Measurements from ENCODE around the gene WHRN. TPM values are rescaled to one million over a fixed set of nuclear protein-coding genes. Genes with fewer than 3 reads are reported as not detected.

WHRN gene
- total RNA-seq, 2 experiments from 2014 or later: 0.19 to 2.1 TPM

DNA sequence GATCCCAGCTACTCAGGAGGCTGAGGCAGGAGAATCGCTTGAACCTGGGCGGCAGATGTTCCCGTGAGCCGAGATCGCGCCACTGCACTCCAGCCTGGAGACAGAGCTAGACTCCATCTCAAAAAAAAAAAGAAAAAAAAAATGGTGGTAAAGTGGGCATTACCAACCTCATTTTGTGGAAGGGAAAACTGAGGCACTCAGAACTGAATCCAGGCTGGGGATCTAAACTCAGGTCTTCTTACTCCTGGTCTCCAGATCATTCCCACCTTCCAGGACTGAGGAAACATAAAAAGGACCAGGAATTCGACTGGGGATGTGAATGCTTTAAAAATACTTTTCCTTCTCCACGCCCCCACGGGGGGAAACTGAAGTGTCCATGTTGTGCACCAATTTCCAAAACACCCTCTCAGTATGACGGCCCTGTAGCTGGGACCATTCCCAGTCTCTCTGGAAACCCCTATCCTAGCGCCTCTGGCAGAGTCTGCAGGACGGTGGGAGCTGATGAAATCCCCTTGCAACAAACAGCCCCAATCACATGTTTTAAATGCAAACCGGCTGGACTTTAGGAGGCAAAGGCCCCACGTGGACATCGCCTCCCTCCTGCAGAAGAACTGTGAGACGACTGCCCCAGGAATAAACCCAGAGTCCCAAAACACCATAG, 108.6 kb downstream of the WHRN start:
- Histone ChIP-seq H2AFZ (ENCODE audit: low read length) (no peak overlapping the region), H3K27ac (ENCODE audit: low read depth, low read length, poor library complexity, severe bottlenecking) (peak overlapping the region; percentile 97), H3K4me2 (ENCODE audit: low read length) (peak overlapping the region; percentile 89), H3K9me3 (ENCODE audit: low read length) (no peaks in the 10 kb centered on the region), H3K36me3 (ENCODE audit: insufficient read depth, low read length) (peaks cover 36% of the 10 kb centered on the region; the same call in 1 of the 2 replicates), H3K4me1 (ENCODE audit: insufficient read depth, low read length, poor library complexity, severe bottlenecking) (peaks cover 69% of the 10 kb centered on the region), H3K79me2 (ENCODE audit: insufficient read depth, low read depth, low read length) (peaks cover 54% of the 10 kb centered on the region), H4K20me1 (ENCODE audit: insufficient read depth, low read length) (no peaks in the 10 kb centered on the region), H3K9me2 (ENCODE audit: insufficient read depth, low read length) (no peaks in the 10 kb centered on the region), H3K4me3 (ENCODE audit: low read depth, low read length, poor library complexity, severe bottlenecking) (peak overlapping the region; percentile 76)
- ChIA-PET POLR2A (interaction anchor here (1.0 to 4.1 kb wide), 14 partner anchors 9 to 532 kb away, joined by 3 to 40 read pairs (median 4); partner anchors contain the start of genes AKNA and ATP6V1G1), CTCF (ENCODE audit: unreplicated experiment) (interaction anchor here (0.7 to 1.9 kb wide), 5 partner anchors 9 to 32 kb away, joined by 3 to 8 read pairs (median 4); partner anchors contain the start of gene AKNA)
- intact Hi-C loops (cut with micrococcal nuclease; ENCODE audit: unreplicated experiment): loop anchor here (1.0 to 5.0 kb wide), 2 partner anchors 11 to 211 kb away; no protein-coding TSS in a partner anchor
- DNase-seq (ENCODE audit: low spot score): peak; percentile 56
- BruUV-seq (replicated peaks): no TSS peak
- TF ChIP-seq EZH2phosphoT487 (IDR thresholded peaks at IDR 0.05; ENCODE audit: borderline replicate concordance, low read depth, low read length): no peak
- TF ChIP-seq, protein P1, sequence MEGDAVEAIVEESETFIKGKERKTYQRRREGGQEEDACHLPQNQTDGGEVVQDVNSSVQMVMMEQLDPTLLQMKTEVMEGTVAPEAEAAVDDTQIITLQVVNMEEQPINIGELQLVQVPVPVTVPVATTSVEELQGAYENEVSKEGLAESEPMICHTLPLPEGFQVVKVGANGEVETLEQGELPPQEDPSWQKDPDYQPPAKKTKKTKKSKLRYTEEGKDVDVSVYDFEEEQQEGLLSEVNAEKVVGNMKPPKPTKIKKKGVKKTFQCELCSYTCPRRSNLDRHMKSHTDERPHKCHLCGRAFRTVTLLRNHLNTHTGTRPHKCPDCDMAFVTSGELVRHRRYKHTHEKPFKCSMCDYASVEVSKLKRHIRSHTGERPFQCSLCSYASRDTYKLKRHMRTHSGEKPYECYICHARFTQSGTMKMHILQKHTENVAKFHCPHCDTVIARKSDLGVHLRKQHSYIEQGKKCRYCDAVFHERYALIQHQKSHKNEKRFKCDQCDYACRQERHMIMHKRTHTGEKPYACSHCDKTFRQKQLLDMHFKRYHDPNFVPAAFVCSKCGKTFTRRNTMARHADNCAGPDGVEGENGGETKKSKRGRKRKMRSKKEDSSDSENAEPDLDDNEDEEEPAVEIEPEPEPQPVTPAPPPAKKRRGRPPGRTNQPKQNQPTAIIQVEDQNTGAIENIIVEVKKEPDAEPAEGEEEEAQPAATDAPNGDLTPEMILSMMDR (conservative IDR thresholded peaks at IDR 0.05; ENCODE audit: low read length): no peak

DNA sequence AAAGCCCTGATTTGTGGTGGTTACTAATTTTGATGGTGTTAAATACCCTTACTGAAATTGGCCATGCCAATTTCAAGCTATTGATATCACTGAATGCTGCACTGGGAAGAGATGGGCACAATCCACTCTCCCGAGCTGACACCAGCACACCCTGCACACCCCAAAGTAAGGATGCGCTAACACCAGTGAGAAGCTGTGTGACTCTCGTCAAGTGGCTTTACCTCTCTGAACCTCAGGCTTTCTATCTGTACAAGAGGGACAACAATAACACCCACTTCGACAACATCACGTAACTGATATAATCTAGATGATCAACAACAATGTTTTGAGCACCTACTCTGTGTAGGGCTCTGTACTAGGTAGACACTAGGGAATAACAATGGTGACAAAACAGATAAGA, 109.5 kb downstream of the WHRN start:
- H3K4me3 ChIP-seq (ENCODE audit: low read depth, low read length, poor library complexity, severe bottlenecking): peak overlapping the region; percentile 76
- no peak for DNase-seq (ENCODE audit: low spot score)
- TF ChIP-seq, protein P1 (conservative IDR thresholded peaks at IDR 0.05; ENCODE audit: low read length): no peak
- no peak for TF ChIP-seq EZH2phosphoT487 (IDR thresholded peaks at IDR 0.05; ENCODE audit: borderline replicate concordance, low read depth, low read length)
- ChIA-PET POLR2A (interaction anchor here (1.0 to 4.1 kb wide), 9 partner anchors 10 to 529 kb away, joined by 3 to 40 read pairs (median 4); partner anchors contain the start of genes AKNA and ATP6V1G1), CTCF (ENCODE audit: unreplicated experiment) (interaction anchor here (1.8 to 1.9 kb wide), 2 partner anchors 8 to 10 kb away, joined by 7 to 8 read pairs; partner anchors contain the start of gene AKNA)
- intact Hi-C loops (cut with micrococcal nuclease; ENCODE audit: unreplicated experiment): loop anchor here (5.0 kb wide), 1 partner anchor 212 kb away; no protein-coding TSS in a partner anchor
- H3K9me3 ChIP-seq (ENCODE audit: low read length): no peaks in the 10 kb centered on the region
- peaks cover 41% of the 10 kb centered on the region; the same call in 1 of the 2 replicates for H3K36me3 ChIP-seq (ENCODE audit: insufficient read depth, low read length)
- no peaks in the 10 kb centered on the region for H4K20me1 ChIP-seq (ENCODE audit: insufficient read depth, low read length)
- no peak overlapping the region for H2AFZ ChIP-seq (ENCODE audit: low read length)
- TSS peak; percentile 43 for BruUV-seq (replicated peaks)
- peaks cover 78% of the 10 kb centered on the region for H3K4me1 ChIP-seq (ENCODE audit: insufficient read depth, low read length, poor library complexity, severe bottlenecking)
- H3K27ac ChIP-seq (ENCODE audit: low read depth, low read length, poor library complexity, severe bottlenecking): peak overlapping the region; percentile 97
- no peaks in the 10 kb centered on the region for H3K9me2 ChIP-seq (ENCODE audit: insufficient read depth, low read length)
- H3K79me2 ChIP-seq (ENCODE audit: insufficient read depth, low read depth, low read length): peaks cover 61% of the 10 kb centered on the region
- H3K4me2 ChIP-seq (ENCODE audit: low read length): peak overlapping the region; percentile 89

Measured in OCI-LY7 (cell line).